CD1c-positive myeloid dendritic cell (primary cell): ENCODE results near the gene NBEA.
"Not testable (repeated sequence)": the region's sequence is repeated elsewhere in the genome, so short reads cannot be mapped to it uniquely, and the experiment has no call there.

Experiments used
- DNase-seq: peaks from one replicate; pipeline ENCODE4 v3.0.0-alpha.2; 2016; ENCODE audit errors: extremely low spot score

The NBEA gene

DNA sequence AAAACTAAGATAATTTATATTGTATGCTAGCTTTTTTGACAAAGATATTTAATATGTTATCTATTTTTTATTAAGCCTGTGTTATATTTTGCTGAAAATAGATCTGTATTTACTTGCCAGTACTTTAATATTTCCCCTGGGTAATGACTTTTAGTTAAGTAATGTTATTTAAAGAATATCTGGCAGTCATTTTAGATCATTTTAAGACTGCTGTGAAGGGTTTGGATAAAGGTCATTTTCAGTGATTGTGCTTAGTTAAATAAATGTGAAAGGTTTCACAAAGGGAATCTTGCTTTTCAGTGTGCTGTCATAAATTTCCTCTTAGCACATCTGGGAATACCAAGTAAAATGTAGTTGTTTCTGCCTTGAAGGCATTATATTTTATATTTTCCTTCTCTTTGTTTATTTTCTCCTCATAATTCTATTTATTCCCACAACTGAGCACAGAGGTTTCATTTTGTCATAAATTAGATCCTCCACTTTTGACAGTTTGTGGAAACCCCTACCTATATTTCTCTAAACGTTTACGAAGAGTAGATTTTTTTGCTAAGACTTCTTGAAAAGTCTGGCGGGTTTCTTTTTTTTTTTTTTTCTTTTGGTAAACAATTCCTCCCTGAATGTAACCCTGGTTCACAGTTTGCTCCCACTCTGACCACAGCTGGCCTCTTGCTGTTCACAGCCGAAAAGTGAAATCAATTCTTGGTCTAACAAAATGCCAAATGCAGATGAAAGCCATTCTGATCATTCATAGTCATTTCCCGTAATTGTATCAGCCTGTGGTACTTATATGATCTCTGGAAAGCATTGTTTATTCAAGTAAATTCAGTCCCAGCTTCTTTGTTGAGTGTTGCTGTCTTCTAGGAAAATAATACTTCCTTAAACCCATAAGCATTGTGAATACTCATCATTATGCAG lies 446.6 kb downstream of the NBEA start:
- no peak for DNase-seq

DNA sequence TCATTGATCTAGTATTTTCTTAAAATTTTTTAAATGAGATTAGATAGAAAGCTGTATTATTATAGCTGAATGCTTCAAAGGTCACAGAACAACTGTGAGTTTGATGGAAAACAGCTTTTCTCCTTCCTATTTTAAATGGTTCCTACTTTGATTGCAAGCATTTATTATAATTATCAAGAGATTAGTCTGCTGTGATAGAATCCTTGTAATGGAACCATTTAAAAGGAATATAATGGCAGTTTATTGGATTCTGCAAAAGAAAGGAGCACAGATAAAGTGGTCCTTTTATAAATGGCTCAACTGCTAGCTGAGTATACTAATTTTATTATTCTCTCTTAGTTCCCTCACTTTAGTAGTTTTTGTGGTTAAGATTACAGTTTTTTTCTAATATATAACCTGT lies 447.5 kb downstream of the NBEA start:
- DNase-seq = no peak

DNA sequence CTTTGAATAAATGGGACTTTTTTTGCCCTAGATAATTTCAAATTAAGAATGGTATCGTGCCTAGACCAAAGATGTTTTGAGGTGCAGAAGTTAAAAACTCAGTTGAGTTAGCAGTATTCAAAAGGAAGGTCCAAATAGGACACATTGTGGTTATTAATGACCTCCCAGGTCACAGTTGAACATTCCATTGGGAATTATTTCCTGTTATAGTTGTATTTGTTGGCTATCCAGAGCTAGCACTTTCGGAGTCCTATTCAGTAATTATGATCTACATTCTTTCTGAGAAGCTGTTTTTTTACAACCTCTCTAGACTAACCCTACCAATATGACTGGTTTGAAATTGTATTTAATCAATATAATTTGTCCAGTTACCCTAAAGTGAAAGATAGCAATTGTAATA lies 450.7 kb downstream of the NBEA start:
- DNase-seq = no peak

DNA sequence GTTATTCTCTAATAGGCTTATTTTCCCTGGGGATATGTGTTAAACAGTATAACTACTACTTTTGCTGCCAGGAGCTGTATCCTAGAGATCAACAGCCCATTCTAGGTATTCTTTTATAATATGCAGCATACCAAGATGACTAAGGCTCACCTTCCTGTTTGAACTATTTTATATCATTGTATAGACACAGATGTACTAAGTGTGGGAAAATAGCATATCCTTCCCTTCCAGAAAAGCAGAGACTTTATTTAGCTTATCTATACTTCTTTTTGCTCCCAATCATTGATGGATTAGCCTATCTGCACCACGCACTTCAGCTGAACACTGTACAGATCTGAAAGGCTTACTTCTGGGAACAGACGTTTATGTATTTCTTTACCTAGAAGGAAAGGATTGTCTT lies 451.8 kb downstream of the NBEA start:
- no peak for DNase-seq

DNA sequence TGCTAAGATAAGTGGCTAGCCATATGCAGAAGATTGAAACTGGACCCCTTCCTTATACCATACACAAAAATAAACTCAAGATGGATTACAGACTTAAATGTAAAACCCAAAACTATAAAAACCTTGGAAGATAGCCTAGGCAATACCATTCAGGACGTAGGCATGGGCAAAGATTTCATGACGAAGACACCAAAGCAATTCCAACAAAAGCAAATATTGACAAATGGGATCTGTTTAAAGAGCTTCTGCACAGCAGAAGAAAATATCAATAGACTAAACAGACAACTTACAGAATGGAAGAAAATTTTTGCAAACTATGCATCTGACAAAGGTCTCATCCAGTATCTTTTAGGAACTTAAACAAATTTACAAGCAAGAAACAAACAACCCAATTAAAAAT lies 466.2 kb downstream of the NBEA start:
- not testable (repeated sequence) for DNase-seq

DNA sequence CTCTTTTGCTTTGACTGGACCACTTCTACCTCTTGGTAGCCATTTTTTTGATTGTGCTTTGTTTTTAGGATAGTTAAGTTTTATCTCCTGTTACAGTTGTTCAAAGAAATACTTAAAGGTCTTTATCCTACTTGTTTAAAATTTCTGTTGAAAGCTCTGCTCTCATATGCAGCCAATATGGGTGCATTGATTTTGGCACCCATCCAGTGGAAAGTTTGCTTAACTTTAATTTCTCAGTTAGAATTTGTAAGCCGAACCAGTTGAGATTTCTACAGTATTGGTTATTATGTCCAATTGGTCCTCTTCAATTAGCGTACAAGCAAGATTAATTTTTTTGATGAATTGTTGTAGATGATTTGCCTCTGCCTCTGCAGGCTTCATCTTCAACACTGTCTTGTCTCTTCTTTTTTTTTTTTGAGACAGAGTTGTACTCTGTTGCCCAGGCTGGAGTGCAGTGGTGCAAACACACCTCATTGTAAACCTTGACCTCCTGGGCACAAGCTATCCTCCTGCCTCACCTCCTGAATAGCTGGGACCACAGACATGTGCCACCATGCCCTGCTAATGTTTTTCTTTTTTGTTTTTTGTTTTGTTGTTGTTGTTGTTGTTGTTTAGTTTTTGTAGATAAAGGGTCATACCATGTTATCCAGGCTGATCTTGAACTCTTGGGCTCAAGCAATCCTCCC lies 469.1 kb downstream of the NBEA start:
- no peak for DNase-seq

DNA sequence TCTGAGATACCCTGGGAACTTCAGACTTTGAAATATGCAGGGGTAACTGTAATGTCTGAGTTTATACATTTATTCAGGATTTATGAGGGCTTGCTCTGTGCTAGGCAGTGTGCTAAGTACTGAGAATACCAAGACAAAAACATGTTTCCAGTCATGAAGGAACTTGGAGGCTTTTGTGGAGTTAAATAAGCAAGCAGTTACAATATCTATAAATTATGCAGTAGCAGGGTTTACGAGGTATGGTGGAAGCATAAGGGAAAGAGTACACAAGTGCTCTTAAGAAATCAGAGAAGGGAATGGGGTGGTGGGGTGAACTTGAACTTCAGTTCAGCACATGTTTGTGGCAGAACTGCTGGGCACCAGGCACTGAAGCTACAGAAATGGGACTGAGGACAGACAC lies 506.4 kb downstream of the NBEA start:
- DNase-seq = no peak

DNA sequence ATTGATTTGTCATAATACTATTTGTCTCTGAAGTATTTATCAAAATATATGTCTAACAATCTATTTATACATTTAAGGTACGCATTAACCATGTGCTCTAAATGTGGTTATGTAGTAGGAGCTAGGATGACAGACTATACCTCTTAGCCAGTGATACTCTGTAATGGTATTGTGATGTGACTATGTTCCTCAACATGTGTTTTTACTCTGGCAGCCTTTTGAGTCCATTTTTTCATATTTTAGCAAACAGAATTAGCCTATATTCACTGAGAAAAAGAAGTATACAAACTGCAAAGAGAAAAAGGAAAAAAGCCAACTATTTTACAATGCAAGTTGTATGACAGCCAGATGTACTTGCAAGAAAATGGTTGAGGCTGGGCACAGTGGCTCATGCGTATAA lies 507.8 kb downstream of the NBEA start:
- no peak for DNase-seq

DNA sequence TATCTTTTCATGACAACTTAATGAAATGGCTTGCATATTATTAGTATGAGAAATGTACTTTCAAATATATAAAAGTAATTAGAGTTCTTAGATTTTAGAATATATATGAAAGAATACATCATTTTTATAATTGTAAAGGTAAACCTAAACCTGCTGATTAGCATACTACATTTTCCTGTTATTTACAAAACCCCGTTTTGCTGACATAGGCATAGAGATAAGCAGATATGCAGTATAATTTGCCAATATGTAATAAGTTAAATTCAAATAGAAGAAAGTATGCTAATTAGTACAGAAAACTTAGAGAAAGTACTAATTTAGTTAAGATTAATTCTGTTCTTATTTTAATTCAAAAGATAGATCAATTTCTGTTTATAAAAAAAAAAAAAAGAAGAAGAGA lies 513.0 kb downstream of the NBEA start:
- no peak for DNase-seq

DNA sequence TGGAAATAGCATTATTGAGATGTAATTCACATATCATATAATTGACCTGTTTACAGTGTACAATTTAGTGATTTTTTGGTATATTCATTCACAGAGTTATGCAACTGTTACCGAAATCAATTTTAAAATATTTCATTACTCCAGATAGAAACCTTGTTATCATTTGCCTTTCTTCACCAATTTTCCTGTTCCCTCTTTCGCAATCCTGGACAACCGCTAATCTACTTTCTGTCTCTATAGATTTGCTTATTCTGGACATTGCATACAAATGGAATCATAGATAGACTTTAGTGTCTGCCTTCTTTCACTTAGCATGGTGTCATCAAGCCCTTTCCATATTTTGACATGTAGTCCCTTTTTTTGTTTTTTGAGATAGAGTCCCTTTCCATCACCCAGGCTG lies 515.2 kb downstream of the NBEA start:
- no peak for DNase-seq

DNA sequence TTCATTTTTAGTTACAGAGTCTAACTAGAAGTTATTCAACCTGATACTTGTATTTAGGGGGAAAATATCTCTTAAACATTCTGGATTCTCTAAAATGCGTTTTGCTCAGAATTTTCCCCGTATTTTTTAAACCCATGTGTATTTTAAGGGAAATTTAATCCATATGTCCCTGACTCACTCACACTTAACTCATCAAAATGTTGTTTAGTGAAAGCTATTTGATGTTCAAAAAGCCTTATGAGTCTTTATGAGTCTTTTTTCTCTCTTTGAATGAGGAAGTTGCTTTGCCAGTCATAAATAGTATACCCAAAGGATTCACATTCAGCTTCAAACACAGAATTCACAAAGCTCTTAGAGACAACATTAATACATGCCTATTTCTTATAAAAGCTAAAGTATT lies 518.0 kb downstream of the NBEA start:
- DNase-seq = no peak

DNA sequence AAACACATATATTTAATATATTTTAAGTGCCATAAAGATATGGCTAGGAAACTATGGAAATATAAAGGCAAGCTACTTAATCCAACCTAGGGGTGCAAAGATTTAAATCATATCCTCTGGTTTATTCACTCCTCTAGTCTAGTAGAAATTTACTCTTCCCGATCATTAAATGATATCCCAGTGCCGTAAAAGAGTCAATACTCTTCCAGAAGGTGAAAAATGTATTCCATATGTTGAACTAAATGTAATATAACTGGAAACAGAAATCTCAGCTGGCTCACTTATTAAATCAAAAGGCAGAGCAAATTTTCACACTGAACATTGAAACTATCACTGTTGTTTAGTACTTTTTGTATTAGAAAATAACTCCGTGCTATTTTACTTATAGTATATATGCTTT lies 523.3 kb downstream of the NBEA start:
- DNase-seq = no peak

DNA sequence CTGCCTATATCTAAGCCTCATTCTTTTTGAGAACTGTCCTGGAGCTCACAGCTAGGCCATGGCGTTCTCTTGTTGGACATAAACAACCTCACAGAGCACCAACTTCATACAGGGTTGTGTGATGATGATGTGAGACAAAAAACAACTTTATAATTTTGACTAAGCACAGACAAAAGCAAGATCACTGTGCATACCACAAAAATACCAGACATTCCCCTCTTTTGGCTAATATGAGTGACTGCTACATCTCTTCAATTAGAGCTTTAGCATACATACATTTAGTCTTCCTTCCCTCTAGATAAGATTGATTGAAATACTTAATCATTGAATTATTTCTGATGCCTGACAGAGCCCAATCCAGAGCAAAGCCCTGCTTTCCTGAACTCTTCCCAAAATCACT lies 526.1 kb downstream of the NBEA start:
- DNase-seq = no peak

DNA sequence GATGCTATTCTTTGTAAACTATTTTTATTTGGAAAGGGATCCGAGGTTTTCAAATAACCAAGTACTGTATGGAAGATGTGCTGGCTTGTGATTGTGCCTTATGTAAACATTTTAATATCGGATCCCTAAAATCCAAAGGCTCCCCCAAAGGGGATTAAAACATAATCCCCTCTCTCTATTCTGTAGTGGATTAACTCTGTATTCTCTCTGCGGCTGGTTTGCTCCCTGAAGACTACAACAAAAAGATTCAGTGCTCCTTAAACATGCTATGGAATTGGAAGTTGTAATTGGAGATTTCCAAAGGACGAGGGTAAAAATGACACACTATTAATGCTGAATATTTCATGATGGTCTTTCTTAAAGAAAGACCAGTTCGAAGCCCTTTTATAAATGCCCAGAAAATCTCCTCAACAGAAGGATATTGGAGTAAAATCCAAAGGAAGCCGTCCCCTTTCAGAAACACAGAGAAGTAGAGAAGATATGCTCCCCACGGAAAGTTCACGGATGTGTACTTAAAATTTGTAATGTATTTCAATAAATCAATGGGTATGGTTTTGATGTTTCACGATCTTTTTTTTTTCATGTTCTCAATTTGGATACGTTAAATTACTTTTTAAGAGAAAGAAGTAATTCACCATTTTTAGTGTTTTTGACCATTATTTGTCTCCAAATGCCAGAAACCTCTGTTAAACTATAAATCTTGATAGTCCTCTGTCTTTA lies 527.9 kb downstream of the NBEA start:
- DNase-seq = no peak

DNA sequence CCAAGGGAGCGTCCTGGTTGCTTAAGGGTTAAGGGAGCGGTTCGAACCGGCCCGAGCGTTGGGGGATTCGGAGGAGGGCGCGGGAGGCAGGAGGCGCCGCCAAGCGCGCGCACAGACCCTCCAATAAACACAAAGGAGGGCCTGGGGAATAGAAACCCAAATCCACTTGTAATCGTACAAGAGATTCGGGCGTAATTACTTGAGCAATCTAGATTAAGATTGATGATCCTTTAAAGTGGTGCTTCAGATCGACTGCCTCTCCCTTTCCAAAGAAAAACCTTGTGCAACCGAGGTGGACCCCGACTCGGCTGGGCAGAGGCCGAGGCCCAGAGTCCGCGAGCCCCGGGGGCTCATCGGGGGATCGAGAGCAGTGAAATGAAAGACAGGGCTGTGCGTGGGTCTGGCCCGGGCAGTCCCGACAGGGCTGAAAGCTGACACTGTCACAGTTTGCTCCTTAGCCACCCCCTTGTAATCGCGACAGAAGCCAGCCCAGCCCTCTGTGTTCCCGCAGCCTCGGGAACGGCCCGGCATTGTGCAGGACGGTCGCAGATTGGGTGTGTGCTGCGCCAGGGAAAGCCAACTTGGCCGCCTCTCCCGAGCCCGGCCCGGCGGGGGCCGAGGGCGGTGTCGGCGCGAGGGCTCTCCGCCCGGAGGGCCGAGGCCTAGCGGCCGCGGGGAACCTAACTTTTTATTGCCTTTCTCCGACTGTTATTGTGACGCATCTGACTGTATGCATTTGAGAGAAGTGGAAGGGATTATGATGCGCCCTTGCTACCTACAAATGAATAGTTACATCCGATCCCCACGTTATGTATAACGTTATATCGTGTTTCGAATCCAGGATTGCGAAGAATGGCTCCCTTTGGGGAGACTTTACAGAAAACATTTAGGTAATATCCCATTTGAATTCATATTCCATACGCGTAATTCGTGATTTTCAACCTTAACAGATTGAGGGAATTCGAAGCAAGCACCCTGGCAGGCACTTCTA lies 528.9 kb downstream of the NBEA start:
- DNase-seq = no peak

DNA sequence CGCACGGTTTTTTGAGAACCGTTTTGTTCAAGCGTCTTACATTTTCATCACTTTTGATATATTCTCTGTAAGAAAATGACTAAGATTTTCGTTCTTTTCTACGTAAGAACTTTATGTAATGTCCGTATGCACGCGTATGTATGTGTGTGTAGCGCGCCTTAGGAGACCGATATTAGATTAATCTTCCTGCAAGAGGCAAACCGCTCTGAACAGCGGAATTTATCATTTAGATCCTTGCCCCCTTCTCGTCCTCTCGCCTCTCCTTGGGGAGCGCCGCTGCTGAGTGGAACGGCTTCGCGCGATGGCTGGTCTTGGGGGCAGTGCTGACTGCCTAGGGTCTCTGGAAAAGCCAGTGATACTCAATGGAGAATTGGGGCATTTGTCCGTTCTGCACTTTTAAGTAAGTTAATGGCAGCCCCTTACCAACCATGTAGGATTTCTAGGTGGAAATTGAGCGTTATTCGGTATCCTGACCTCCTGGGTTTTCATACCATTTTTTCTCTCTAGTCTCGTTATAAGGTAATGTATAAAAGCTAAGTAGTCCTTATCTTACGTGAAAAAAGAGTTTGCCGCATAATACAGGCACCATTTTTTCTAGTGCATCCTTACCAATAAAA lies 529.7 kb downstream of the NBEA start:
- DNase-seq = no peak

DNA sequence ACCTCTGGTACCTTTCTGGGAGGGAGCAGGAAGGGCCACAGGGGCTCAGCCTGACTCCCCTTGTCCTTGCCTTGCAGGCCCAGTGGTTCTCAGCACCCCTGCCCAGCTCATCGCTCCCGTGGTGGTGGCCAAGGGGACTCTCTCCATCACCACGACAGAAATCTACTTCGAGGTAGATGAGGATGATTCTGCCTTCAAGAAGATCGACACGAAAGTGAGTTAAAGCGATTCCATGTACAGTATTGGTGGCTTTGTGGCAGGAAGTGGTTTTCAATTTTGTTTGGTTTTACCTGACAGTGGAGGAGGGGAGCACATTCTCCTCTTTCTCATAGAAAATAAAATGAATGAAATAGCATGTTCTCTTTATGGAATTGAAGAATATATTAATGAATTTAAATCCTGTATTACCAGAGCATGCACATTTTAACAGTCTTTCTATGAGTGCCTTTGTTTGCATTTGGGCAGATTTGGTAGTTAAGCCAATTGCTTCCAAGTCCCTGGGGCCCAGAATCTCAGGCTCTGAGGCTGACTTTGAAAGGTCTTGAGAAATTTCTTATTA lies 530.3 kb downstream of the NBEA start:
- no peak for DNase-seq

DNA sequence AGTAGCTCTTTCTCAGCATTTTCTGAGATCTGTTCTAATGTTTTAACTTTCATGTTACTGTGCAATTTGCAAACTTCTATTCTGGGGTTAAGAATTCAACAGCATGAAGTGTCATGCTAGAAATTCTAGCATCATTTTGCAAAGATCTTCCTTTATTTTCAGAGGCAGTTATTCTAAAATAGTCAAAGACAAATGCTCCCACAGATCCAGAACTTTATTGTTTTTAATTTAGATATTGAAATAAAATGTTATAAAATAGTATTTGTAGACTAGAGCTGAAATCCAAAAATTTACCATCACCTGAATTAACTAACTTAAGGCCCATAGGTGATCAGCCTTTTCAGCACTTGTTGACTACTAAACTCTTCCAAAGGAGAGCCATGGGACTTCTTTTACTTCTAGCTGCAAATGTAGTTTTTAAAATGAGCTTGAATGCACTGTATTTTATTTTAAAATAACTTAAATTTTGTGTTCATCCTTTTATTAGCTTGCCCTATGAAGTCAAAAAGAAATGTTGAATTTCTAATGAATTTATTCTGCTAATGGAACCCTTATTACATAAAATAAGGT lies 531.2 kb downstream of the NBEA start:
- DNase-seq = no peak

DNA sequence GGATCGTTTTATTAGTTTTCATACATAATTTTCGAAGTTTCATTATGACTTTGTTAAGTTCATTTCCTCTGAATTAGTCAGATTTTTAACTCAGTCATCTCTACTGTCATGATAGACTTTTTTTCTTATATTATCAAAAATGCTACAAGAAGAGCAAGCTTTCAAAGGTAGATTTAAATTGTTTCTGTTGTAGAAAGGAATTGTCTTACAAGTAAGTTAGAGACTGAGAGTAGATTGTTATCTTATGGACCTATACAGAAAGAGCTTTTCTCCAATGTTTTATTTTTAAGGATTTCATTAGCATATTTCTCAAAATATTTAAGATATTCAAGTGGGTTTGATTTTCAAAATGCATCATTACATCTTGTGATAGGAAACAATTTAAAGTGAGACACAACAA lies 531.7 kb downstream of the NBEA start:
- DNase-seq = no peak

DNA sequence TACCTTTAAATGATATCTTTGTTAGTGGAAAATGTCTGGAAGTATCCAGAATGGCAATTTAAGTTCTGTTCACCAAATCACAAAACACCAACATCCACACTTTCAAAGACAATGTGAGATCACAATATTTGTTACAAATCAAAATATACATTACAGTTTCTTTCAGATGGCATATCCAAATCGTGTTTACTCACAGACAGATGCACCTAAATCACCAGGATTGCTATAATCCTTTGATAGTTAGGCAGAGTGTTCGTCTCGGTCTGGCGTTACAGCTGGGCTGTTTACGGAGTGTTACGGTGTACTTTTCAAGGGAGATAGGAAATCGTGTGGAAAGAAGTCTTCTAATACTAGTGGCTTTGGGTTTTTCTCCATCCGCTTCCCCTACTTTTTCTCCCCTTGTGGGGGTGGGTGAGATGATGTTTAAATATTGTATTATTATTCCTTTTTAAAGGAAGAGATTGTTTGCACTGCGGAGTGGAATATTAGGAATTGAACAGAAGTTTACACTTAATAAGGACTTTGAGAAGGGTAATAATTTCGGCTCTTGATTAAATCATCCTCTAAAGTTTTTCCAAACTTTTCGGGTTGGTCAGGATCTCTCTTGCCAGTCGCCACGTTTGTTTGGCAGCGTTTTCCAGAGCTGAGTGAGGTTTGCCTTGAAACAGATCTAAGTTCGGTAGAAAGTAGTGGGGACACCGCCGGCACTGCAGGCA lies 532.6 kb downstream of the NBEA start:
- no peak for DNase-seq
